Calu3 (cell line): ENCODE data around the gene STMN3. TPM values are rescaled to one million over a fixed set of nuclear protein-coding genes. Genes with fewer than 3 reads are reported as not detected.

Source experiments
- BruUV-seq: library from RNA; stranded (reverse); fragments of 400-500 nt; replicated peaks from 2 replicates; lab custom pipeline; 2021; lab: Mats Ljungman, UMichigan
- CTCF ChIA-PET: fragments of 300-600 bp; sonication (Branson Sonifier 250); formaldehyde crosslinking; loops from one replicate; lab custom pipeline; 2022; ENCODE audit warnings: antibody characterized with exemption; lab: Charles Lee
- DNase-seq: peaks from one replicate; pipeline ENCODE4 v3.0.0; 2022
- H3K27ac Mint-ChIP-seq: one replicate; pipeline ENCODE4 v1.8.0; 2022; ENCODE audit warnings: mixed read lengths; ENCODE audit not compliant: unreplicated experiment
- H3K27me3 Mint-ChIP-seq: one replicate; pipeline ENCODE4 v1.8.0; 2022; ENCODE audit warnings: mixed read lengths; ENCODE audit not compliant: unreplicated experiment
- H3K36me3 Mint-ChIP-seq: one replicate; pipeline ENCODE4 v1.8.0; 2022; ENCODE audit warnings: mild to moderate bottlenecking, moderate library complexity, mixed read lengths; ENCODE audit not compliant: insufficient read depth, unreplicated experiment
- H3K4me1 Mint-ChIP-seq: one replicate; pipeline ENCODE4 v1.8.0; 2022; ENCODE audit warnings: mild to moderate bottlenecking, low read depth, mixed read lengths; ENCODE audit not compliant: unreplicated experiment
- H3K4me3 Mint-ChIP-seq: one replicate; pipeline ENCODE4 v1.8.0; 2022; ENCODE audit warnings: mild to moderate bottlenecking, low read depth, moderate library complexity, mixed read lengths; ENCODE audit not compliant: unreplicated experiment
- H3K9me3 Mint-ChIP-seq: one replicate; pipeline ENCODE4 v1.8.0; 2022; ENCODE audit warnings: low read depth, mixed read lengths; ENCODE audit not compliant: unreplicated experiment
- CTCF ChIP-seq: fragments of 200-600 bp; IDR thresholded peaks from one replicate; pipeline ENCODE4 v1.8.0; 2022; ENCODE audit warnings: antibody characterized with exemption; ENCODE audit not compliant: unreplicated experiment
- intact Hi-C: fragments of 100-400 bp; cut with micrococcal nuclease; formaldehyde crosslinking; loops from one replicate; pipeline ENCODE4 v1.10.0; 2022; ENCODE audit not compliant: unreplicated experiment
- total RNA-seq: library from RNA; stranded (reverse); gene quantifications from 2 replicates; pipeline ENCODE4 v1.2.3, GENCODE V29; 2022

Gene STMN3
- total RNA-seq, 1 experiment from 2014 or later: 2.3 TPM

GRCh38 chr20:63625771-63626423 lies 27.3 kb downstream of the STMN3 start:
- Mint-ChIP-seq H3K27me3 (no peaks in the 10 kb centered on the region), H3K9me3 (no peaks in the 10 kb centered on the region), H3K27ac (peak overlapping the region; percentile 86), H3K4me3 (peak overlapping the region; percentile 76), H3K36me3 (peaks cover 38% of the 10 kb centered on the region), H3K4me1 (peaks cover 7% of the 10 kb centered on the region)
- BruUV-seq: no TSS peak
- peak; percentile 35 for DNase-seq
- no peak for TF ChIP-seq CTCF
- CTCF ChIA-PET: no interaction called here
- intact Hi-C loops: loop anchor here (2.0 kb wide), 1 partner anchor 87 kb away; no protein-coding TSS in a partner anchor

GRCh38 chr20:63624486-63624885 lies 28.7 kb downstream of the STMN3 start:
- CTCF ChIA-PET: interaction anchor here (0.7 to 0.9 kb wide), 2 partner anchors 41 to 87 kb away, joined by 3 to 7 read pairs; no protein-coding TSS in a partner anchor

GRCh38 chr20:63622732-63623131 lies 30.5 kb downstream of the STMN3 start:
- Mint-ChIP-seq H3K27ac (no peak overlapping the region), H3K27me3 (no peaks in the 10 kb centered on the region)

More at GRCh38 chr20:63624486-63624885, 28.7 kb downstream of the STMN3 start:
- Mint-ChIP-seq H3K9me3 (no peaks in the 10 kb centered on the region), H3K36me3 (peaks cover 33% of the 10 kb centered on the region), H3K27ac (no peak overlapping the region), H3K27me3 (no peaks in the 10 kb centered on the region), H3K4me3 (no peak overlapping the region), H3K4me1 (peaks cover 7% of the 10 kb centered on the region)
- intact Hi-C loops: no loop called here
- no peak for DNase-seq
- TF ChIP-seq CTCF: no peak
- BruUV-seq: no TSS peak

GRCh38 chr20:63622096-63622495 lies 31.1 kb downstream of the STMN3 start:
- intact Hi-C loops: no loop called here
- TF ChIP-seq CTCF: no peak
- CTCF ChIA-PET: interaction anchor here (0.7 kb wide), 1 partner anchor 86 kb away, joined by 3 read pairs; no protein-coding TSS in a partner anchor

More at GRCh38 chr20:63622732-63623131, 30.5 kb downstream of the STMN3 start:
- Mint-ChIP-seq H3K9me3 (no peaks in the 10 kb centered on the region), H3K4me1 (peaks cover 7% of the 10 kb centered on the region), H3K36me3 (peaks cover 21% of the 10 kb centered on the region), H3K4me3 (no peak overlapping the region)
- BruUV-seq: no TSS peak
- DNase-seq: no peak
- TF ChIP-seq CTCF: no peak
- intact Hi-C loops: no loop called here
- CTCF ChIA-PET: no interaction called here

More at GRCh38 chr20:63622096-63622495, 31.1 kb downstream of the STMN3 start:
- Mint-ChIP-seq H3K4me3 (no peak overlapping the region), H3K36me3 (peaks cover 14% of the 10 kb centered on the region), H3K27ac (no peak overlapping the region), H3K4me1 (peaks cover 7% of the 10 kb centered on the region), H3K27me3 (no peaks in the 10 kb centered on the region), H3K9me3 (no peaks in the 10 kb centered on the region)
- BruUV-seq: no TSS peak
- DNase-seq: no peak
